BJ (cell line): ENCODE results near the gene CYP26A1. TPM values are rescaled to one million over a fixed set of nuclear protein-coding genes. Genes with fewer than 3 reads are reported as not detected.
A peak's percentile ranks its signal among the peaks of the same experiment; 100 is the strongest.

Source experiments
- CTCF ChIA-PET: fragments of 350-600 bp; formaldehyde crosslinking; extraction: SDS; loops from one replicate; lab custom pipeline; 2021; ENCODE audit warnings: antibody characterized with exemption, inconsistent platforms; lab: Yijun Ruan, JAX
- POLR2A ChIA-PET: fragments of 300-600 bp; sonication (Branson Sonifier 250); formaldehyde crosslinking; extraction: SDS; loops from one replicate; lab custom pipeline; 2021; ENCODE audit warnings: antibody characterized with exemption; lab: Charles Lee
- DNase-seq: peaks from one replicate; pipeline ENCODE4 v3.0.0-alpha.2; 2011; ENCODE audit warnings: low read depth
- H3K27me3 ChIP-seq: 2 replicates; pipeline ENCODE4 v1.6.0; 2011; ENCODE audit warnings: low read length; ENCODE audit not compliant: control insufficient read depth, insufficient read depth
- H3K36me3 ChIP-seq: 2 replicates; pipeline ENCODE4 v1.5.1; 2011; ENCODE audit warnings: low read length; ENCODE audit not compliant: control insufficient read depth, insufficient read depth
- H3K4me3 ChIP-seq: 2 replicates; pipeline ENCODE4 v1.5.1; 2011; ENCODE audit warnings: low read depth, mild to moderate bottlenecking, control low read depth, low read length
- CTCF ChIP-seq: IDR thresholded peaks from 2 replicates; pipeline ENCODE4 v1.5.1; 2011; ENCODE audit warnings: low read depth, mild to moderate bottlenecking, control low read depth, inconsistent platforms, low read length, moderate library complexity; ENCODE audit not compliant: insufficient read depth
- polyA plus RNA-seq: library from polyadenylated mRNA; depleted of rRNA; stranded (reverse); fragments of >200 nt; gene quantifications from 2 replicates; pipeline ENCODE4 v1.2.3, GENCODE V29; 2011

The CYP26A1 gene
- polyA plus RNA-seq, 1 experiment = 0.06 TPM

DNA sequence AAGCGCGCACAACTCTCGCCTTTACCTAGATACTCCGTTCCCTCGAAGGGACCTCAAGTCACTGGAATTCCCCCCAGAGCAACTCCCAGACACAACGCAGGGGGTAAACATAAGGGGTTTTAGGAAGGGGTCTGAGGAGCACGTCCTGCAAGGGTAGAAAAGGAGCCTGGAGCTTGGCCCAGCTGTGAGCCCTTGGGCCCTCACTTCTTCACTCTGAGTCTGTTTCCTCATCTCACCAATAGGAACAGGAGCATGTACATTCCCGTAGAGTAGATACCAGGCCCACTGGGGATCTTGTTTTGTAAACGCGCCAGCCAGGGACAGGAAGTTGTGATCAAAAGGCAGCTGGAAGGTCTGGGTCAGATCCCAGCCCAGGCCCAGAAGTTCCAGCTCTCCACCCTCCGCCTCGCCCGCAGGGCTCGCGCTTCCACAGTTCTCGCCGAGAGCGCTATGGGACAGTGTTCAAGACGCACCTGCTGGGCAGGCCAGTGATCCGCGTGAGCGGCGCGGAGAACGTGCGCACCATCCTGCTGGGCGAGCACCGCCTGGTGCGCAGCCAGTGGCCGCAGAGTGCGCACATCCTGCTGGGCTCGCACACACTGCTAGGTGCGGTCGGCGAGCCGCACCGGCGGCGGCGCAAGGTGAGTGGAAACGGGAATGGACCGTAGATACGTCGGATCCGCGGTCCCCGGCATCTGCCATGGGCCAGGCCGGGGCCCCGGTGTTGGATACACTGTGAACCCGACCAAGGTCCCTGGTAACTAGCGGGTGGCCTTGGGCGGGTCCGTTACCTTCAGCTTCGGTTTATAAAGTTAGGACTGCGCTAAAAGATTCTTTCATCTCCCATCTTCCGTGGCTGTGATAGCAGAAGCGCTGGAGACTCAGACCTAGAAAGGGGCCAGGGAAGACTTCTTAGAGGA lies 11.8 kb upstream of the CYP26A1 start:
- TF ChIP-seq CTCF = no peak
- CTCF ChIA-PET = interaction anchor here (0.6 to 8.6 kb wide), 13 partner anchors 9 to 297 kb away, joined by 3 to 73 read pairs (median 4); no protein-coding TSS in a partner anchor
- DNase-seq = no peak
- no peaks in the 10 kb centered on the region for H3K36me3 ChIP-seq
- H3K27me3 ChIP-seq = peaks cover 45% of the 10 kb centered on the region
- POLR2A ChIA-PET = no interaction called here
- peak overlapping the region; percentile 32 for H3K4me3 ChIP-seq

GRCh38 chr10:93062514-93063143 lies 11.1 kb upstream of the CYP26A1 start:
- DNase-seq = no peak
- peak overlapping the region; percentile 32 for H3K4me3 ChIP-seq
- ChIA-PET POLR2A (no interaction called here), CTCF (interaction anchor here (0.6 to 8.6 kb wide), 11 partner anchors 8 to 247 kb away, joined by 3 to 73 read pairs (median 4); no protein-coding TSS in a partner anchor)
- no peaks in the 10 kb centered on the region for H3K36me3 ChIP-seq
- TF ChIP-seq CTCF = peak; percentile 48
- H3K27me3 ChIP-seq = peaks cover 53% of the 10 kb centered on the region

DNA sequence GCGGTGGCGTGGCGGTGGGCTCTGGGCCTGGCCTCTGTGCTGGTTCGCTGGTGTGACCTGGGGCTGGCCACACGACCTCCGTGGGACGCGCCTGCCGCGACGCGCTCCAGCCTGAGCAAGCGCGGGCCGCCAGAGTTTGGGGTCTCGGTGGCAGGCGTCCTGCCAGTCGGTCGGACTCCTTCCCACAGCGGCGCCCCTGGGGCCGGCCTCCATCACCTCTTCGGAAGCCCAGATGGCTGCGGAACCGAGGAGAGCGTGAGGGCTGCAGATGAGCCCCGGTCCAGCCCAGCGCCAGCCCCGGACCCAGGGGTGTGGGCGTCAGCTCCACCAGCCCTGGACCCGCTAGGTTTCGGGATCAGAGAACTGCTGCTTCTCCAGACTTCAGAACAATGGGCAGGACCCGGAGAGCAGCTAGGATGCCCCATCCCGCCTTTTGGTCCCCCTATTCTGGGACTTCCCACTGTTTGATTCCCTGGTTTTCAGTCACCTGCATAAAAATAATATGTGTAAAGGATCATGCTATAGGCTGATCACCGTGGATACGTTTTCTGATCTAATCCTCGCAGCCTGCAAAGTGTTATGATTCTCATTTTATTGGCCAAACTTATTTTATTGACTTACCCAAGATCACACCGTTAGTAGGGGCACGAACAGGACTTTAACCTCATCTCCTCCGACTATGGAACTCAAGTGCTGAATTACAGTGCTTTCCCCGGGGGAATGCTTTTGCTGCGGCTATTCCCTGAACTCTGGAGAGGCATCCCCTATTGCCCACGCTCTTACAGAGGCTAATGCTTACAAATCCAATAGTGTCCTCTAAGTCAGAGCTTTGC lies 10.3 kb upstream of the CYP26A1 start:
- no peak for TF ChIP-seq CTCF
- CTCF ChIA-PET = interaction anchor here (0.5 to 8.6 kb wide), 10 partner anchors 11 to 1030 kb away, joined by 3 to 73 read pairs (median 4); no protein-coding TSS in a partner anchor
- DNase-seq = no peak
- H3K4me3 ChIP-seq = peak overlapping the region; percentile 32
- no peaks in the 10 kb centered on the region for H3K36me3 ChIP-seq
- H3K27me3 ChIP-seq = peaks cover 58% of the 10 kb centered on the region
- POLR2A ChIA-PET = no interaction called here

- H3K27me3 ChIP-seq = peaks cover 64% of the 10 kb centered on the region
- ChIA-PET POLR2A (interaction anchor here (0.5 kb wide), 1 partner anchor 552 kb away, joined by 11 read pairs; no protein-coding TSS in a partner anchor), CTCF (interaction anchor here (0.5 to 8.6 kb wide), 7 partner anchors 12 to 1029 kb away, joined by 3 to 73 read pairs (median 4); no protein-coding TSS in a partner anchor)
- H3K36me3 ChIP-seq = no peaks in the 10 kb centered on the region
- no peak for DNase-seq
- no peak overlapping the region for H3K4me3 ChIP-seq
- TF ChIP-seq CTCF = no peak
Observed at GRCh38 chr10:93063977-93064660, 9.6 kb upstream of the CYP26A1 start.
